Vagina (tissue), 2 donors: Measurements from ENCODE around the gene ELFN2. TPM values are rescaled to one million over a fixed set of nuclear protein-coding genes. Genes with fewer than 3 reads are reported as not detected.

Experiments used
- DNase-seq, 2 donors: peaks; one replicate each; pipeline ENCODE4 v3.0.0-alpha.2; 2017; ENCODE audit errors: extremely low spot score in 2 of 2
- H3K27ac ChIP-seq: fragments of 200-600 bp; sonication (generic); one replicate; pipeline ENCODE4 v1.5.1; 2019
- H3K27me3 ChIP-seq: fragments of 200-600 bp; sonication (generic); one replicate; pipeline ENCODE4 v1.5.1; 2019
- H3K36me3 ChIP-seq, 2 donors: fragments of 200-600 bp; sonication (generic); one replicate each; pipeline ENCODE4 v1.5.1; 2017 to 2019
- H3K4me1 ChIP-seq: fragments of 200-600 bp; sonication (generic); one replicate; pipeline ENCODE4 v1.5.1; 2019
- H3K4me3 ChIP-seq, 2 donors: fragments of 200-600 bp; sonication (generic); 1 replicate in 1 of 2; 2 replicates in 1 of 2; pipeline ENCODE4 v1.5.1; 2016 to 2019
- H3K9me3 ChIP-seq: fragments of 200-600 bp; sonication (generic); one replicate; pipeline ENCODE4 v1.5.1; 2019
- POLR2A ChIP-seq, 2 donors: fragments of 450-650 bp; IDR thresholded peaks; one replicate each; pipeline ENCODE4 v1.6.1; 2017; ENCODE audit warnings: antibody characterized with exemption in 2 of 2, mild to moderate bottlenecking in 2 of 2, moderate library complexity in 2 of 2
- POLR2AphosphoS5 ChIP-seq, 2 donors: sonication (generic); formaldehyde crosslinking; IDR thresholded peaks; one replicate each; pipeline ENCODE4 v1.9.0; 2017; ENCODE audit warnings: antibody characterized with exemption in 2 of 2, mild to moderate bottlenecking in 2 of 2, low read depth in 1 of 2; ENCODE audit not compliant: insufficient read depth in 1 of 2
- intact Hi-C: fragments of 100-400 bp; cut with DNase I; formaldehyde crosslinking; loops from one replicate; pipeline ENCODE4 v1.15.1; 2023
- total RNA-seq: library from RNA; depleted of rRNA; stranded (reverse); fragments of >200 nt; gene quantifications from one replicate; pipeline ENCODE4 v1.2.3, GENCODE V29; 2016
- TF ChIP-seq, protein P1 (sequence below), 3 experiments: fragments of 450-650 bp in 2 of 3; fragments of 200-600 bp in 1 of 3; sonication (generic) in 1 of 3; IDR thresholded peaks; one replicate each; pipeline ENCODE4 v1.5.1; 2017 to 2019; ENCODE audit warnings: antibody characterized with exemption in 3 of 3, mild to moderate bottlenecking in 2 of 3, moderate library complexity in 2 of 3

The ELFN2 gene
- total RNA-seq, 1 donor from 2014 or later = not detected

DNA sequence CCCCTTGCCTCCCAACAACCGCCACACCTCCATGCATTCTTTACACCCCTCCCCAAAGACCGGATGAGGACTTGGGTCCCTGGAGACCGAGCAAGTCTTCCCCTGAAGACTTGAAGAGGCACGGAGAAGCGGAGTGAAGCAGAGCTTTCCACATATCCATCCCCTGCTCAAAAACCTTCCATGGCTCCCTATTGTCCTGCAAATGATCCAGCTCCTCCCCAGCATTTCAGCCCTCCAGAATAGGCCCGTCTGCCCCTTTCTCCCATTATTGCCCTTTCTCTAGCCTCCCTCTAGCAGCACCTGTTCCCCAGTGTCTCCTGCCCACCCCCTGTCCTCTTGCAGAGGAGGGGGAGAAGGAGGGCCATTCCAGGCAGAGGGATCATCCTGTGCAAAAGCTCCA lies 85.2 kb downstream of the ELFN2 start:
- intact Hi-C loops = no loop called here
- no peak for DNase-seq
- no peaks in the 10 kb centered on the region for H3K36me3 ChIP-seq
- H3K4me3 ChIP-seq = no peak overlapping the region
- H3K27me3 ChIP-seq = no peaks in the 10 kb centered on the region
- H3K27ac ChIP-seq = no peak overlapping the region
- peaks cover 5% of the 10 kb centered on the region for H3K4me1 ChIP-seq
- TF ChIP-seq POLR2A (IDR thresholded peaks at IDR 0.05) = no peak
- TF ChIP-seq, protein P1, sequence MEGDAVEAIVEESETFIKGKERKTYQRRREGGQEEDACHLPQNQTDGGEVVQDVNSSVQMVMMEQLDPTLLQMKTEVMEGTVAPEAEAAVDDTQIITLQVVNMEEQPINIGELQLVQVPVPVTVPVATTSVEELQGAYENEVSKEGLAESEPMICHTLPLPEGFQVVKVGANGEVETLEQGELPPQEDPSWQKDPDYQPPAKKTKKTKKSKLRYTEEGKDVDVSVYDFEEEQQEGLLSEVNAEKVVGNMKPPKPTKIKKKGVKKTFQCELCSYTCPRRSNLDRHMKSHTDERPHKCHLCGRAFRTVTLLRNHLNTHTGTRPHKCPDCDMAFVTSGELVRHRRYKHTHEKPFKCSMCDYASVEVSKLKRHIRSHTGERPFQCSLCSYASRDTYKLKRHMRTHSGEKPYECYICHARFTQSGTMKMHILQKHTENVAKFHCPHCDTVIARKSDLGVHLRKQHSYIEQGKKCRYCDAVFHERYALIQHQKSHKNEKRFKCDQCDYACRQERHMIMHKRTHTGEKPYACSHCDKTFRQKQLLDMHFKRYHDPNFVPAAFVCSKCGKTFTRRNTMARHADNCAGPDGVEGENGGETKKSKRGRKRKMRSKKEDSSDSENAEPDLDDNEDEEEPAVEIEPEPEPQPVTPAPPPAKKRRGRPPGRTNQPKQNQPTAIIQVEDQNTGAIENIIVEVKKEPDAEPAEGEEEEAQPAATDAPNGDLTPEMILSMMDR (IDR thresholded peaks at IDR 0.05) = no peak
- TF ChIP-seq POLR2AphosphoS5 (IDR thresholded peaks at IDR 0.05; ENCODE audit: insufficient read depth in 1 of 2, low read depth in 1 of 2) = no peak
- H3K9me3 ChIP-seq = no peaks in the 10 kb centered on the region

- Histone ChIP-seq H3K9me3 (no peaks in the 10 kb centered on the region), H3K27me3 (peaks cover 4% of the 10 kb centered on the region), H3K4me1 (no peaks in the 10 kb centered on the region), H3K4me3 (no peak overlapping the region), H3K36me3 (no peaks in the 10 kb centered on the region), H3K27ac (no peak overlapping the region)
- TF ChIP-seq POLR2A (IDR thresholded peaks at IDR 0.05) = no peak
- TF ChIP-seq, protein P1 (IDR thresholded peaks at IDR 0.05) = no peak
- TF ChIP-seq POLR2AphosphoS5 (IDR thresholded peaks at IDR 0.05; ENCODE audit: insufficient read depth in 1 of 2, low read depth in 1 of 2) = no peak
- intact Hi-C loops = no loop called here
- no peak for DNase-seq
Measured at GRCh38 chr22:37340331-37341262, 86.7 kb downstream of the ELFN2 start.

- Histone ChIP-seq H3K9me3 (no peaks in the 10 kb centered on the region), H3K27me3 (peaks cover 7% of the 10 kb centered on the region), H3K4me1 (no peaks in the 10 kb centered on the region), H3K36me3 (no peaks in the 10 kb centered on the region), H3K4me3 (no peak overlapping the region), H3K27ac (no peak overlapping the region)
- DNase-seq = no peak
- intact Hi-C loops = no loop called here
- no peak for TF ChIP-seq POLR2AphosphoS5 (IDR thresholded peaks at IDR 0.05; ENCODE audit: insufficient read depth in 1 of 2, low read depth in 1 of 2)
- no peak for TF ChIP-seq POLR2A (IDR thresholded peaks at IDR 0.05)
- TF ChIP-seq, protein P1 (IDR thresholded peaks at IDR 0.05) = no peak
Measured at GRCh38 chr22:37338539-37339246, 88.6 kb downstream of the ELFN2 start.

DNA sequence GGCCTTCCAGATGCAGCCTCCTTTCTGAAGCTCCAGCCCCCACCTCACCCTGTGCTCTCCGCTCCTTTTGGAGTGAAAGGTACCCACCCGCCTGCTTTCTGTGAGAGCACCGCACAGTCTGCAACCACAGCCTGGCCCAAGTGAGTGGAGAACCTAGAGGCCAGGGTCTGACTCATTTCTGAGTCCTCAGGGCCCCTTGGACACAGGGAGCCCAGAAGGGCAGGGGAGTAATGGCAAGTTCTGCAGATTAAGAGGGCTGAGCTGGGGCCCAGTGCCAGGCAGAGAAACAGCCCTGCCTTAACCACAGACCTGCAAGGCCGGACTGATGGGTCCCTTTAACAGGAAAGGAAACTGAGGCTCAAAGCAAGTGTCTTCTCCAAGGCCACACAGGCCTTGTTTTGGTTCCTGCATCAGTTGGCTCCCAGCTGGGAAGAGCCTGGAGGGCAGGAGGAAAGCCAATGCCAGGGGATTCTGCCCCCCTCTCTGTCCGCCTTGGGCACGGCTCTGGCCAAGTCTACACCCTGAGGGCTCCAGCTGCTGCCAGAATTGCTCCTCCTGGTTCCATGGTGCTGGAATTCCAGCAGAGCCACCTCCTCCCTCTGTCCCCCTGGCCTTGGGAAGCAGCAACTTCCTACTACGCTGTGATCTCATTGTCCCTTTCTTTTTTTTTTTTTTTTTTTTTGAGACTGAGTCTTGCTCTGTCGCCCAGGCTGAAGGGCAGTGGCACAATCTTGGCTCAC lies 89.9 kb downstream of the ELFN2 start:
- DNase-seq = no peak
- intact Hi-C loops = no loop called here
- Histone ChIP-seq H3K9me3 (no peaks in the 10 kb centered on the region), H3K4me3 (no peak overlapping the region), H3K4me1 (no peaks in the 10 kb centered on the region), H3K27ac (no peak overlapping the region), H3K36me3 (no peaks in the 10 kb centered on the region), H3K27me3 (peaks cover 7% of the 10 kb centered on the region)
- TF ChIP-seq POLR2A (IDR thresholded peaks at IDR 0.05) = no peak
- TF ChIP-seq, protein P1 (IDR thresholded peaks at IDR 0.05) = no peak
- no peak for TF ChIP-seq POLR2AphosphoS5 (IDR thresholded peaks at IDR 0.05; ENCODE audit: insufficient read depth in 1 of 2, low read depth in 1 of 2)
